HCT116 (cell line): ENCODE results near the gene SYT7. TPM values are rescaled to one million over a fixed set of nuclear protein-coding genes. Genes with fewer than 3 reads are reported as not detected.

Source experiments
- ATAC-seq: fragments of 200-7000 bp; cut with Tn5 transposase; 2 replicates; pipeline ENCODE4 v1.9.1; 2020; ENCODE audit warnings: mild to moderate bottlenecking, moderate library complexity
- BruUV-seq: library from RNA; stranded (reverse); fragments of 400-500 nt; replicated peaks from 2 replicates; lab custom pipeline; 2021; lab: Mats Ljungman, UMichigan
- CTCF ChIA-PET: fragments of 300-600 bp; sonication (Branson Sonifier 250); formaldehyde crosslinking; loops from one replicate; lab custom pipeline; 2021; ENCODE audit warnings: antibody characterized with exemption; lab: Charles Lee
- POLR2A ChIA-PET: fragments of 300-600, 350-600 bp; sonication (Branson Sonifier 250); formaldehyde crosslinking; loops from one replicate; lab custom pipeline; 2021; ENCODE audit warnings: antibody characterized with exemption; lab: Charles Lee
- RAD21 ChIA-PET, 2 experiments: fragments of 300-600 bp; sonication (Branson Sonifier 250); formaldehyde crosslinking; loops; one replicate each; lab custom pipeline; 2023; ENCODE audit warnings: low total read pairs in 2 of 2; ENCODE audit not compliant: uncharacterized antibody in 2 of 2, unreplicated experiment in 2 of 2, low non-redundant PET in 1 of 2; lab: Charles Lee
- DNase-seq: peaks from one replicate; pipeline ENCODE4 v3.0.0-alpha.2; 2010; ENCODE audit warnings: low read depth, low spot score
- H2AFZ ChIP-seq: fragments of 200-600 bp; shearing (Covaris generic), sonication (generic); 2 replicates; pipeline ENCODE4 v1.6.1; 2017; ENCODE audit warnings: low read depth, mixed run types, mixed read lengths, antibody characterized with exemption, low read length; ENCODE audit not compliant: poor library complexity, severe bottlenecking
- H3K27ac ChIP-seq: 2 replicates; pipeline ENCODE4 v1.5.1; 2012; ENCODE audit warnings: low read depth, low read length
- H3K27me3 ChIP-seq: fragments of 200-600 bp; sonication (generic); 2 replicates; pipeline ENCODE4 v1.6.1; 2016; ENCODE audit warnings: mixed run types, low read length, mixed read lengths; ENCODE audit not compliant: insufficient read depth
- H3K36me3 ChIP-seq, 2 experiments: fragments of 200-500 bp in 1 of 2; fragments of 200-600 bp in 1 of 2; sonication (Bioruptor generic) in 1 of 2; sonication (generic) in 1 of 2; 2 replicates each; pipeline versions ENCODE4 v1.5.1 to v1.6.1; 2014 to 2016; ENCODE audit warnings: low read length in 2 of 2, inconsistent platforms in 1 of 2, mixed read lengths in 1 of 2, mixed run types in 1 of 2; ENCODE audit not compliant: insufficient read depth in 2 of 2, control insufficient read depth in 1 of 2
- H3K4me1 ChIP-seq, 2 experiments: fragments of 200-600 bp in 1 of 2; sonication (generic) in 1 of 2; 2 replicates each; pipeline versions ENCODE4 v1.5.1 to v1.6.1; 2012 to 2017; ENCODE audit warnings: low read length in 2 of 2, inconsistent platforms in 1 of 2, mild to moderate bottlenecking in 1 of 2, mixed read lengths in 1 of 2, mixed run types in 1 of 2, moderate library complexity in 1 of 2; ENCODE audit not compliant: insufficient read depth in 2 of 2, control insufficient read depth in 1 of 2
- H3K4me2 ChIP-seq: fragments of 200-600 bp; sonication (generic); 2 replicates; pipeline ENCODE4 v1.6.1; 2017; ENCODE audit warnings: mixed run types, low read length, mixed read lengths
- H3K4me3 ChIP-seq, 2 experiments: fragments of 200-600 bp in 1 of 2; sonication (generic) in 1 of 2; replicated peaks in 1 of 2; 2 replicates each; pipeline ENCODE4 v1.5.1; 2011 to 2016; ENCODE audit warnings: low read length in 2 of 2, control low read depth in 1 of 2, low read depth in 1 of 2, mild to moderate bottlenecking in 1 of 2, mixed read lengths in 1 of 2, mixed run types in 1 of 2
- H3K79me2 ChIP-seq: fragments of 200-600 bp; sonication (generic); 2 replicates; pipeline ENCODE4 v1.6.1; 2017; ENCODE audit warnings: mild to moderate bottlenecking, mixed run types, low read length, moderate library complexity, mixed read lengths; ENCODE audit not compliant: insufficient read depth
- H3K9ac ChIP-seq: fragments of 200-600 bp; sonication (generic); 2 replicates; pipeline ENCODE4 v1.6.1; 2016; ENCODE audit warnings: low read length, mixed read lengths
- H3K9me2 ChIP-seq: fragments of 200-600 bp; sonication (generic), shearing (Covaris generic); 2 replicates; pipeline ENCODE4 v1.6.1; 2017; ENCODE audit warnings: mixed run types, mild to moderate bottlenecking, moderate library complexity; ENCODE audit not compliant: insufficient read depth
- H3K9me3 ChIP-seq, 2 experiments: fragments of 200-500 bp in 1 of 2; fragments of 200-600 bp in 1 of 2; sonication (Bioruptor generic) in 1 of 2; sonication (generic) in 1 of 2; 2 replicates each; pipeline ENCODE4 v1.6.1; 2014 to 2017; ENCODE audit warnings: low read length in 2 of 2, mixed read lengths in 2 of 2, inconsistent platforms in 1 of 2, low read depth in 1 of 2, mild to moderate bottlenecking in 1 of 2, mixed run types in 1 of 2, moderate library complexity in 1 of 2; ENCODE audit not compliant: control insufficient read depth in 1 of 2, insufficient read depth in 1 of 2
- H4K20me1 ChIP-seq: fragments of 200-600 bp; sonication (generic), shearing (Covaris generic); 2 replicates; pipeline ENCODE4 v1.6.1; 2017; ENCODE audit warnings: mixed run types, mild to moderate bottlenecking, moderate library complexity; ENCODE audit not compliant: insufficient read depth
- CBX3 ChIP-seq: IDR thresholded peaks from 2 replicates; pipeline ENCODE4 v1.6.1; 2012; ENCODE audit warnings: low read depth
- CTCF ChIP-seq, 3 experiments: fragments of 200-600 bp in 1 of 3; sonication (generic) in 1 of 3; IDR thresholded peaks in 2 of 3; conservative IDR thresholded peaks in 1 of 3; 2 replicates each; pipeline ENCODE4 v1.5.1; 2012 to 2017; ENCODE audit warnings: low read depth in 2 of 3, low read length in 2 of 3, antibody characterized with exemption in 1 of 3, borderline replicate concordance in 1 of 3, control low read depth in 1 of 3, mild to moderate bottlenecking in 1 of 3, mixed read lengths in 1 of 3, mixed run types in 1 of 3, moderate library complexity in 1 of 3; ENCODE audit not compliant: insufficient read depth in 1 of 3
- EGR1 ChIP-seq: IDR thresholded peaks from 2 replicates; pipeline ENCODE4 v1.6.1; 2012; ENCODE audit warnings: low read depth
- EZH2phosphoT487 ChIP-seq: fragments of 200-600 bp; IDR thresholded peaks from 2 replicates; pipeline ENCODE4 v1.6.1; 2018; ENCODE audit warnings: antibody characterized with exemption, borderline replicate concordance
- POLR2A ChIP-seq: IDR thresholded peaks from 2 replicates; pipeline ENCODE4 v1.7.0; 2011; ENCODE audit warnings: borderline replicate concordance; ENCODE audit not compliant: insufficient read depth, insufficient read length; ENCODE audit errors: extremely low read depth
- POLR2AphosphoS5 ChIP-seq: IDR thresholded peaks from 2 replicates; pipeline ENCODE4 v1.6.1; 2011; ENCODE audit warnings: mild to moderate bottlenecking, low read depth, low read length, moderate library complexity
- RAD21 ChIP-seq: IDR thresholded peaks from 2 replicates; pipeline ENCODE4 v1.6.1; 2012; ENCODE audit warnings: low read depth, mild to moderate bottlenecking
- REST ChIP-seq: IDR thresholded peaks from 2 replicates; pipeline ENCODE4 v1.6.1; 2012; ENCODE audit warnings: low read depth
- SIN3A ChIP-seq: IDR thresholded peaks from 2 replicates; pipeline ENCODE4 v1.6.1; 2012; ENCODE audit warnings: low read depth
- SRF ChIP-seq: IDR thresholded peaks from 2 replicates; pipeline ENCODE4 v1.6.1; 2012; ENCODE audit warnings: low read depth
- TCF7L2 ChIP-seq: IDR thresholded peaks from 2 replicates; pipeline ENCODE4 v1.7.0; 2011; ENCODE audit warnings: borderline replicate concordance, inconsistent platforms; ENCODE audit not compliant: insufficient read depth, insufficient read length; ENCODE audit errors: extremely low read depth
- YY1 ChIP-seq: IDR thresholded peaks from 2 replicates; pipeline ENCODE4 v1.6.1; 2011; ENCODE audit warnings: low read length, low read depth, moderate library complexity, mild to moderate bottlenecking; ENCODE audit not compliant: insufficient replicate concordance; ENCODE audit errors: extremely low read depth
- ZFX ChIP-seq: fragments of 450-650 bp; IDR thresholded peaks from 2 replicates; pipeline ENCODE4 v1.6.1; 2017
- ZNF274 ChIP-seq: fragments of 200-500 bp; sonication (Bioruptor generic); IDR thresholded peaks from 2 replicates; pipeline ENCODE4 v1.6.1; 2014; ENCODE audit warnings: mild to moderate bottlenecking, low read depth, low read length, inconsistent platforms
- intact Hi-C: fragments of 100-400 bp; cut with micrococcal nuclease; formaldehyde crosslinking; loops from 2 replicates; pipeline ENCODE4 v1.10.0; 2022
- total RNA-seq: library from RNA; stranded (reverse); gene quantifications from one replicate; pipeline ENCODE4 v1.2.1, GENCODE V29; 2021; ENCODE audit not compliant: unreplicated experiment
- TF ChIP-seq, protein P1 (sequence below): IDR thresholded peaks from 2 replicates; pipeline ENCODE4 v1.6.1; 2012
- TF ChIP-seq, protein P2 (sequence below): IDR thresholded peaks from 2 replicates; pipeline ENCODE4 v1.6.1; 2011; ENCODE audit warnings: mild to moderate bottlenecking, low read length, moderate library complexity; ENCODE audit not compliant: insufficient replicate concordance; ENCODE audit errors: extremely low read depth

The SYT7 gene
- total RNA-seq, 1 experiment from 2014 or later, result 27.4 TPM

DNA sequence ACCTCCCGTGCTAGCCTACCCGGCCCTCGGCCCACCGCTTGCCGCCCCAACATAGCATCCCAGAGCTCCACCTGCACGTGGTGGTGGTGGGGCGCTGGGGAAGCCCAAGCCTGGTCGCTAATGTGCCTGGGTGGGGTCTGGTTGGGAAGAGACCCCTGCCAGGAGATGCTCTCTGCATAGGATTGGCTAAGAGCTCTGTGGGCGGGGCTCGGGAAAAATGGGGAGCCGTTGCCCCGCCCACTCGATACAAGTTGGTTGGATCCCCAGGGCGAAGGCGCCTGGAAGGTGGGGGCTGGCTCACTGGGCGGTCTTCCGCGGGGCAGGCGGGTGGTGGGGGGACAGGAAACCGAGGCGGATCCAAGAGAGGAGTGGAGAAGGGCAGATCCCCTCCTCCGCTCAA is 64.7 kb downstream of the SYT7 start:
- ChIA-PET POLR2A (interaction anchor here (0.8 kb wide), 1 partner anchor 154 kb away, joined by 3 read pairs; the partner anchor contains the start of genes CYB561A3 and TMEM138), RAD21 (interaction anchor here in 1 of 2 experiments (0.7 to 1.4 kb wide), 2 partner anchors 34 to 38 kb away, joined by 3 to 5 read pairs; no protein-coding TSS in a partner anchor), CTCF (interaction anchor here (0.8 to 2.8 kb wide), 18 partner anchors 8 to 180 kb away, joined by 3 to 32 read pairs (median 4); partner anchors contain the start of gene LRRC10B)
- intact Hi-C loops, result no loop called here
- BruUV-seq, result no TSS peak
- H3K4me3 ChIP-seq, result no peak overlapping the region
- no peak for ATAC-seq
- TF ChIP-seq REST, result no peak
- TF ChIP-seq EGR1, result no peak
- no peak for TF ChIP-seq ZNF274
- TF ChIP-seq CTCF (IDR thresholded peaks at IDR 0.05 in 2 of 3, conservative IDR thresholded peaks at IDR 0.05 in 1 of 3; ENCODE audit: borderline replicate concordance in 1 of 3, insufficient read depth in 1 of 3, low read depth in 2 of 3, low read length in 2 of 3), result no peak
- TF ChIP-seq TCF7L2, result no peak
- no peak for TF ChIP-seq POLR2A
- TF ChIP-seq CBX3, result no peak
- TF ChIP-seq ZFX, result no peak
- TF ChIP-seq EZH2phosphoT487, result no peak
- TF ChIP-seq YY1, result no peak
- TF ChIP-seq POLR2AphosphoS5, result no peak
- no peak for TF ChIP-seq SRF
- TF ChIP-seq, protein P1, sequence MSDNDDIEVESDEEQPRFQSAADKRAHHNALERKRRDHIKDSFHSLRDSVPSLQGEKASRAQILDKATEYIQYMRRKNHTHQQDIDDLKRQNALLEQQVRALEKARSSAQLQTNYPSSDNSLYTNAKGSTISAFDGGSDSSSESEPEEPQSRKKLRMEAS, result no peak
- TF ChIP-seq, protein P2, sequence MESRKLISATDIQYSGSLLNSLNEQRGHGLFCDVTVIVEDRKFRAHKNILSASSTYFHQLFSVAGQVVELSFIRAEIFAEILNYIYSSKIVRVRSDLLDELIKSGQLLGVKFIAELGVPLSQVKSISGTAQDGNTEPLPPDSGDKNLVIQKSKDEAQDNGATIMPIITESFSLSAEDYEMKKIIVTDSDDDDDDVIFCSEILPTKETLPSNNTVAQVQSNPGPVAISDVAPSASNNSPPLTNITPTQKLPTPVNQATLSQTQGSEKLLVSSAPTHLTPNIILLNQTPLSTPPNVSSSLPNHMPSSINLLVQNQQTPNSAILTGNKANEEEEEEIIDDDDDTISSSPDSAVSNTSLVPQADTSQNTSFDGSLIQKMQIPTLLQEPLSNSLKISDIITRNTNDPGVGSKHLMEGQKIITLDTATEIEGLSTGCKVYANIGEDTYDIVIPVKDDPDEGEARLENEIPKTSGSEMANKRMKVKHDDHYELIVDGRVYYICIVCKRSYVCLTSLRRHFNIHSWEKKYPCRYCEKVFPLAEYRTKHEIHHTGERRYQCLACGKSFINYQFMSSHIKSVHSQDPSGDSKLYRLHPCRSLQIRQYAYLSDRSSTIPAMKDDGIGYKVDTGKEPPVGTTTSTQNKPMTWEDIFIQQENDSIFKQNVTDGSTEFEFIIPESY, result no peak
- no peak for TF ChIP-seq SIN3A
- TF ChIP-seq RAD21, result no peak
- peaks cover 0 to 6% of the 10 kb centered on the region in 2 experiments; a peak in 1 of 4 replicates for H3K36me3 ChIP-seq
- H3K4me1 ChIP-seq, result peaks cover 8 to 14% of the 10 kb centered on the region in 2 experiments; a peak in 2 of 4 replicates
- H3K27ac ChIP-seq, result no peak overlapping the region
- no peak overlapping the region for H2AFZ ChIP-seq
- no peaks in the 10 kb centered on the region for H3K9me3 ChIP-seq
- H4K20me1 ChIP-seq, result no peaks in the 10 kb centered on the region
- no peak for DNase-seq
- no peaks in the 10 kb centered on the region for H3K9me2 ChIP-seq
- no peaks in the 10 kb centered on the region for H3K79me2 ChIP-seq
- H3K9ac ChIP-seq, result no peak overlapping the region
- no peaks in the 10 kb centered on the region for H3K27me3 ChIP-seq
- no peak overlapping the region for H3K4me2 ChIP-seq
